CD4-positive, alpha-beta T cell treated with Interleukin-21 for 1 hour (primary cell): Measurements from ENCODE around the gene LHCGR.
"Not testable (repeated sequence)": the region's sequence is repeated elsewhere in the genome, so short reads cannot be mapped to it uniquely, and the experiment has no call there.

Source experiments
- DNase-seq: peaks from one replicate; pipeline ENCODE4 v3.0.0-alpha.2; 2020

Gene LHCGR

DNA sequence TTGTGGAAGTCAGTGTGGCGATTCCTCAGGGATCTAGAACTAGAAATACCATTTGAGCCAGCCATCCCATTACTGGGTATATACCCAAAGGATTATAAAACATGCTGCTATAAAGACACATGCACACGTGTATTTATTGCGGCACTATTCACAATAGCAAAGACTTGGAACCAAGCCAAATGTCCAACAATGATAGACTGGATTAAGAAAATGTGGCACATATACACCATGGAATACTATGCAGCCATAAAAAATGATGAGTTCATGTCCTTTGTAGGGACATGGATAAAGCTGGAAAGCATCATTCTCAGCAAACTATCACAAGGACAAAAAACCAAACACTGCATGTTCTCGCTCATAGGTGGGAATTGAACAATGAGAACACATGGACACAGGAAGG is 16.3 kb downstream of the LHCGR start:
- DNase-seq = not testable (repeated sequence)

- no peak for DNase-seq
Measured at GRCh38 chr2:48738806-48739205, 16.7 kb downstream of the LHCGR start.

GRCh38 chr2:48736251-48736650 is 19.3 kb downstream of the LHCGR start:
- no peak for DNase-seq

DNA sequence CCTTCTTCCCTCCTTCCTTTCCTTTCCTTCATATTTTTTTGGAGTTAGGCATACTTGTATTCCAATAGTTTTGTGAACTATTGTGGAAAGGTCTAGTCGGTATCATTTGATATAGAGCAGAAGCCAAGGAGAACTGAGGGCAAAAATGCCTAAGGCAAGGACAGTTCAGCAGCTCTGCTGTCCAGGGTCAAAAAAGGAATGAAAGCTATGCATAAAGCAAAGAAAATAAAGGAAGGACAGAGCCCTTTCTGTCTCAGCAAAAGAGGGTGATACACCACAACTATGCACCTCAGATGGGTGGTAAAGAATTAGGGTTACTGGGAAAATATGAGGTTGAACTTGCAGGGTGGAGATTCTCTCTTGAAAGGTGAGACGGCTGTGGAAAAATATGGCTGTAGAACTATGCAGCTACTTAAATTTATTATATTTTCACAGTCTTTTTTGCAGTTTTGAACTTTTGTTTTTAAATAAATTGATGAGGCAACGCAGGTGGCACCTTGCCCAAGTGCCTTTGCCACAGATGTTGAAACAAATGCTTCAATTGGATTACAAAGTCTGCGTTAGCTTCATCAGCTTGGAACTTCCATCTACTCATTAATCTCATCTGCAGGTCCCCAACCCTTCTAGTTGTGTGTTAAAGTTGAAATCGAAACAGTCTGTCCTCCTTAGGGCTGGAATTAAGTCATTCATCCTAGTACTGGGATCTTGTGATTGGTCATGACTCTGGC is 20.8 kb downstream of the LHCGR start:
- no peak for DNase-seq

- no peak for DNase-seq
Measured at GRCh38 chr2:48733067-48733503, 22.4 kb downstream of the LHCGR start.

DNA sequence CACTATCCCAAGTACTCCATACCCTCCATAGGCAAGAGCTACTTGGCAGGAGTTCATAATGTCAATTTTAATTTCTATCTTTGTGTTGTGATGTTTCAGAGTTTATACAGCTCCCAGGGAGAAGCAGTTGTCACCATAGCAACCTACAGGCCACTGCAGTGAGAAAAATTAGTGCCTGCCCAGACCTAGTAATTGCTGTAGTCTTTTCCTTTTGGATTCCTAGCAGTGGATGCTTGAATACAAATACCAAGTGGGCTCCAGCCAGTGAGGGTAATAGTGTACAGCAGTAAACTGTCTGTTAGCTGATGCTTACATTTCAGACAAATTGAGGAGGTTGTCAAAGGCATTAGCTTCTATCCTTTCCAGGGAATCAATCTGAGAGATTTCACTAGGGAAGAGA is 26.7 kb downstream of the LHCGR start:
- no peak for DNase-seq

GRCh38 chr2:48728295-48728694 is 27.2 kb downstream of the LHCGR start:
- no peak for DNase-seq

DNA sequence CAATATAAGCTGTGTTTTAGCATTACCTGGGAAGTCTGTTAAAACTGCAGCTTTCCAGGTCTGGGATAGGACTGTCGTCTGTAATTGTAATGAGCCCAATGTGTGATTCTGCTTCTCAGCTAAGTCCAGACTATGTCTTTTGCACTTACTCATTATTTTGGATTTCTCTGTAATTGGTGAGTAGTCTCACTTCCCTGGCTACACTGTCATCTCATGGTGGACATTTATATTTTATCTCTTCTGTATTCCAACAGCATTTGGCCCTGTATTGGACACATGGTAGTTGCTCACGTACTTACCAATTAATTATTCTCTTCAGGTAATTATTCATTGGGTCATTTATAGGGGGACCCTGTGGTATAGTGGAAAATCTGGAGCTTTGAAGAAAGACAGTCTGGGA is 28.0 kb downstream of the LHCGR start:
- no peak for DNase-seq

DNA sequence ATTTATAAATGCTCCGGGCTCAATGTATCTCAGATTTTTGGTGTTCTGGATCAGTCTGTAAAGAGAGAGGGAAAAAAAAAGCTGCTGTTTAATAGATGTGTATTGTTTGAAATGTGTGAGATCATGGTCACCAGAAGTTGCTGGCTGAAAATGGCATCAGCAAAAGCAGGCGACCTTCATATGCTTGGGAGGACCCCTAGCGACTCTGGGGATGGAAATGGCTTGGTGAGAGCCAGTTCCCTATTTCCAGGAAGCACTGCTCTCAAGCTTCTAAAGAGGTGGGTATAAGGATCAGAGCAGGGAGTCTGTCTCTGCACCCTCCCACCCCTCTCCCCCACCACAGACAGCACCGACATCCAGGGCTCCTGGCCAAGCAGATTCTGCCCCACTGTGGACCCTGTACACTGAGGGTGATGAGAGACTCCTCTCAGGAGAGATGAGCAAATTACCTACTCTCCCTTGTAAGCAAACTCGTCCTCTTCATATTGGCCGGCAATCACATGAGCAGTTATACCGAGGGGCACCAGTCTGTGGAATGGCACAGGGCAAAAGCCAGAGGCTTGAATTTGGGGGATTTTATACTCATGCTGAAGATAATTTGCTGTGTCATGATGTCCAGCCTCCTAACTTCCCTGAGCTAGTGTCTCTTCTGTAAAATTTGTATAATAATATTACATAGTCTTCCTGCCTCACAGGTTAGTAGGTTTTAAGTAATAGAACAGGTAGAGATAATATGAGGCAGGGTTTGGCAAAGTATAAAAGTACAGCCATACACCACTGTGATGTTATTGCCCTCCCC is 29.6 kb downstream of the LHCGR start:
- DNase-seq = no peak

GRCh38 chr2:48724278-48724677 is 31.2 kb downstream of the LHCGR start:
- no peak for DNase-seq

GRCh38 chr2:48723129-48723528 is 32.4 kb downstream of the LHCGR start:
- no peak for DNase-seq

- DNase-seq = no peak
Measured at GRCh38 chr2:48722391-48722790, 33.1 kb downstream of the LHCGR start.

GRCh38 chr2:48721158-48721557 is 34.4 kb downstream of the LHCGR start:
- no peak for DNase-seq

GRCh38 chr2:48719480-48720177 is 35.9 kb downstream of the LHCGR start:
- DNase-seq = no peak

GRCh38 chr2:48717846-48718245 is 37.7 kb downstream of the LHCGR start:
- no peak for DNase-seq

GRCh38 chr2:48715956-48716355 is 39.6 kb downstream of the LHCGR start:
- no peak for DNase-seq

DNA sequence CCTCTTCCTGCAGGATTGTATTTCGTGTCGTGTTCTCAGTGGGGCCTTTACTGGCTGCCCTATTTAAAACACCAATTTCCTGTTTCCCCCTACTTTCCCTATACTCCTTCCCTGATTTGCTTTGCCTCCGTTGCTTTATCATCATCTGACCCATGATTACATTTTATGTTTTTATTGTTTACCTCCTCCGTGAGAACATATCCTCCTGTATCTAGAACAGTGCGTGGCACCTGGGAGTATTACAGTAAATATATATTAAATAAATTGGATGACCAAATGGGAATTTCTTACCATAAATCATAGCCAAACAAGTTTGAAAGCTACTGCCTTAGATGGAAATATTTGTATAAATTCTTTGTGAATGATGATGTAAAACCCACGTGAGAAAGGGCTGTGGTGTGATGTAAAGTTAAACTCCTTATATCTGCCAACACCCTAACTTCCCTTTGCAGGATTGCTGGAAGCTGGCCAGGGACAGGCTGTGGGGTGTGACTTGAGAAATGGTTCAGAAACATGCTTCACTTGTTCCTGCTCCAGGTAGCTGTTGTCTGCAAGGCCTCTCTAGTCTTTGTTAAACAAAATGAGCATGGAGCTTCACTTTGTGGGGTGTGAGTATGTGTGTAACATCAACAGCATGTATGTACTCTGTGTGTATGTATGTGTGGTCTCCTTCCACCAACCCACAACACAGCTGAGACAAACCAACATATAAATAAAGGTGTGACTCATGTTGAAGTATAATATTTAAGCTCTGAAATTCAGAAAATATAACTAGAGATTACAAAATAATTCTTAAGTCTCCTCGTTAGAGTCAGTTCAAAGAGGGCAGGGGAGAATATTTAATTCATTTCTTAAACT is 40.3 kb downstream of the LHCGR start:
- no peak for DNase-seq

GRCh38 chr2:48714245-48714644 is 41.3 kb downstream of the LHCGR start:
- no peak for DNase-seq

DNA sequence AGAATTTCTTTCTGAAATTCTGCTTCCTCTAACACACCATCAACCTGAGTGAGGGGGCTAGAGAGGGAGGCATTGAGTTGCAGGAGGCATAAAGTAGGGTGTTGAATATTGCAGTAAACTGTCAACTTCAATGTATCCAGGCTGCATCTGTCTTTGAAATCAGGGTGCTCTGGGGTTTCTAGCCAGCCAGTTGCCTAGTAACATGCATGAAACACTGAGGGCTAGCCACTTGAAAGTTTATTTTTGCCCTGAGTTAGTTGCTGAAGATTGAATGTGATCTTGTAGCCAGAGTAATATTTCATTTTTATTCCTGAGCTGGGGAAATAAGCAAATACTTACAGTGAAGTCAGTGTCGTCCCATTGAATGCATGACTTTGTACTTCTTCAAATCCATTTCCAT is 41.9 kb downstream of the LHCGR start:
- DNase-seq = no peak

DNA sequence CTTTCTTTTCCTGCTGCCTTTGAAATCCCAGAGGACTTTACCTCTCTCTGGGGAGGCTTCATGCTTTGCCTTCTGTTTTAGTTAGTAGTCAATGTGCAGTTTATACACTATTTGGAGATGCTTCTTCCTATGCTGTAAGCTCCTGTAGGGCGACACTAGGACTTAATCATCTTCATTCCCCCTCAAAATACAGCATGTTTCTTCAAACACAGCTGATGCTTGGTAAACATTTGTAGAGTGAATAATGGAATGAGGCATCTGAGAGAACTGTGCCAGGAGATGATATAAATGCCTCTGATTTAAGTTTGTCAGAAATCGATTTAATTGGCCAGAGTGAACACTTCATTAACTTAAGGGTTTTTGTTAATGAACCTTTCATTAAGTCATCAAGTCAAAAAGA is 43.4 kb downstream of the LHCGR start:
- DNase-seq = no peak

DNA sequence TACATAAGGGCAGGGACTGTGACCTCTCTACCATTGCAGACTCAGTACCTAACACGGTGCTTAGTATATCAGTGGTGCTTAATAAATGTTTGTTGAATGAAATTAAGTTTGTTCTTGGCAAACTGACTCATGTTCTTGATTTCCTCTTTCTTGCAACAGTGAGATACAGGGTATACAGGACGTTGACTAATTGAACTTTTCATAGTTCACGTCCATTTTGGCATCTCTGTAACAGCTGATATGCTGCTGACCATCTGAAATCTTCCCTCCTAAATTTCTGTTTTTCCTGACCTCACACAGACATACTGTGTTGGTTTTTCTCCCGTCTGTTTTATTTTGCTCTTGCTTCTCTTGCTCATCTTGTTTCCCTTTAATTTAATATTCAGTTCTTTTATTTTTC is 44.2 kb downstream of the LHCGR start:
- DNase-seq = no peak

- DNase-seq = no peak
Measured at GRCh38 chr2:48709096-48710034, 46.2 kb downstream of the LHCGR start.
